Muscle layer of duodenum (tissue), 2 donors: Measurements from ENCODE around the gene LHPP.

ENCODE experiments used
- H3K27ac ChIP-seq: one replicate; pipeline ENCODE4 v1.7.0; 2013; ENCODE audit warnings: mild to moderate bottlenecking, low read length
- H3K27me3 ChIP-seq: one replicate; pipeline ENCODE4 v1.7.0; 2013; ENCODE audit warnings: low read depth, mild to moderate bottlenecking, control low read depth, low read length
- H3K36me3 ChIP-seq, 2 donors: one replicate each; pipeline ENCODE4 v1.7.0; 2013; ENCODE audit warnings: low read length in 2 of 2, control low read depth in 1 of 2, mild to moderate bottlenecking in 1 of 2; ENCODE audit not compliant: insufficient read depth in 2 of 2, control insufficient read depth in 1 of 2
- H3K4me1 ChIP-seq, 2 donors: one replicate each; pipeline ENCODE4 v1.7.0; 2013; ENCODE audit warnings: low read length in 2 of 2, mild to moderate bottlenecking in 2 of 2, control low read depth in 1 of 2, moderate library complexity in 1 of 2; ENCODE audit not compliant: insufficient read depth in 2 of 2, control insufficient read depth in 1 of 2
- H3K4me3 ChIP-seq, 2 donors: one replicate each; pipeline ENCODE4 v1.7.0; 2013; ENCODE audit warnings: low read length in 2 of 2, low read depth in 1 of 2, mild to moderate bottlenecking in 1 of 2
- H3K9me3 ChIP-seq, 2 donors: one replicate each; pipeline ENCODE4 v1.7.0; 2013; ENCODE audit warnings: low read length in 2 of 2, control low read depth in 1 of 2, mild to moderate bottlenecking in 1 of 2; ENCODE audit not compliant: control insufficient read depth in 1 of 2
- donor health status: healthy.

LHPP gene

GRCh38 chr10:124505279-124505678, 43.7 kb downstream of the LHPP start:
- H3K4me3 ChIP-seq = no peak overlapping the region
- H3K4me1 ChIP-seq = no peaks in the 10 kb centered on the region
- H3K36me3 ChIP-seq = peaks cover 0 to 10% of the 10 kb centered on the region in 2 donors
- H3K9me3 ChIP-seq = peaks cover 5% of the 10 kb centered on the region in 2 donors
- no peaks in the 10 kb centered on the region for H3K27me3 ChIP-seq
- H3K27ac ChIP-seq = no peak overlapping the region

- Histone ChIP-seq H3K27ac (no peak overlapping the region), H3K27me3 (no peaks in the 10 kb centered on the region), H3K4me1 (no peaks in the 10 kb centered on the region), H3K4me3 (no peak overlapping the region), H3K9me3 (no peaks in the 10 kb centered on the region), H3K36me3 (peaks cover 0 to 7% of the 10 kb centered on the region in 2 donors)
Measured at GRCh38 chr10:124508070-124508667, 46.5 kb downstream of the LHPP start.

GRCh38 chr10:124508907-124509454, 47.4 kb downstream of the LHPP start:
- Histone ChIP-seq H3K27ac (no peak overlapping the region), H3K4me1 (no peaks in the 10 kb centered on the region), H3K4me3 (no peak overlapping the region), H3K9me3 (no peaks in the 10 kb centered on the region), H3K36me3 (peaks cover 0 to 7% of the 10 kb centered on the region in 2 donors), H3K27me3 (no peaks in the 10 kb centered on the region)

- Histone ChIP-seq H3K27me3 (no peaks in the 10 kb centered on the region), H3K9me3 (no peaks in the 10 kb centered on the region), H3K27ac (no peak overlapping the region), H3K4me3 (no peak overlapping the region), H3K4me1 (peaks cover 0 to 2% of the 10 kb centered on the region in 2 donors), H3K36me3 (peaks cover 0 to 7% of the 10 kb centered on the region in 2 donors)
Measured at GRCh38 chr10:124509880-124510632, 48.4 kb downstream of the LHPP start.

GRCh38 chr10:124510759-124511158, 49.1 kb downstream of the LHPP start:
- Histone ChIP-seq H3K4me1 (peaks cover 0 to 6% of the 10 kb centered on the region in 2 donors), H3K9me3 (no peaks in the 10 kb centered on the region), H3K27me3 (no peaks in the 10 kb centered on the region), H3K36me3 (peaks cover 0 to 7% of the 10 kb centered on the region in 2 donors), H3K27ac (no peak overlapping the region), H3K4me3 (no peak overlapping the region)

GRCh38 chr10:124511205-124512039, 49.8 kb downstream of the LHPP start:
- no peaks in the 10 kb centered on the region for H3K27me3 ChIP-seq
- peaks cover 0 to 7% of the 10 kb centered on the region in 2 donors for H3K36me3 ChIP-seq
- H3K4me3 ChIP-seq = no peak overlapping the region
- H3K9me3 ChIP-seq = no peaks in the 10 kb centered on the region
- H3K27ac ChIP-seq = no peak overlapping the region
- H3K4me1 ChIP-seq = peaks cover 0 to 13% of the 10 kb centered on the region in 2 donors

- no peak overlapping the region for H3K4me3 ChIP-seq
Measured at GRCh38 chr10:124512040-124512428, 50.4 kb downstream of the LHPP start.

GRCh38 chr10:124512600-124512999, 51.0 kb downstream of the LHPP start:
- Histone ChIP-seq H3K36me3 (peaks cover 0 to 7% of the 10 kb centered on the region in 2 donors), H3K4me3 (no peak overlapping the region), H3K27me3 (no peaks in the 10 kb centered on the region), H3K9me3 (no peaks in the 10 kb centered on the region), H3K4me1 (peaks cover 0 to 13% of the 10 kb centered on the region in 2 donors), H3K27ac (no peak overlapping the region)

More at GRCh38 chr10:124512040-124512428, 50.4 kb downstream of the LHPP start:
- H3K36me3 ChIP-seq = peaks cover 0 to 7% of the 10 kb centered on the region in 2 donors
- H3K27me3 ChIP-seq = no peaks in the 10 kb centered on the region
- H3K9me3 ChIP-seq = no peaks in the 10 kb centered on the region
- H3K27ac ChIP-seq = no peak overlapping the region
- peaks cover 0 to 13% of the 10 kb centered on the region in 2 donors for H3K4me1 ChIP-seq

GRCh38 chr10:124515244-124515970, 53.8 kb downstream of the LHPP start:
- Histone ChIP-seq H3K27me3 (no peaks in the 10 kb centered on the region), H3K4me1 (peaks cover 0 to 13% of the 10 kb centered on the region in 2 donors), H3K36me3 (peaks cover 0 to 3% of the 10 kb centered on the region in 2 donors), H3K27ac (no peak overlapping the region), H3K4me3 (no peak overlapping the region), H3K9me3 (no peaks in the 10 kb centered on the region)

- Histone ChIP-seq H3K4me1 (peaks cover 0 to 13% of the 10 kb centered on the region in 2 donors), H3K4me3 (no peak overlapping the region), H3K36me3 (no peaks in the 10 kb centered on the region), H3K27me3 (no peaks in the 10 kb centered on the region), H3K9me3 (no peaks in the 10 kb centered on the region), H3K27ac (no peak overlapping the region)
Measured at GRCh38 chr10:124516181-124516580, 54.6 kb downstream of the LHPP start.
